GM21737 (cell line): ENCODE measurements around the gene CRYGN.

Experiments used
- ATAC-seq: cut with Tn5 transposase; IDR thresholded peaks from one replicate; pipeline ENCODE4 v1.9.1; 2021; ENCODE audit warnings: mild to moderate bottlenecking, moderate library complexity; ENCODE audit not compliant: unreplicated experiment

The CRYGN gene

GRCh38 chr7:151381348-151382078 is 58.4 kb downstream of the CRYGN start:
- ATAC-seq = no peak

DNA sequence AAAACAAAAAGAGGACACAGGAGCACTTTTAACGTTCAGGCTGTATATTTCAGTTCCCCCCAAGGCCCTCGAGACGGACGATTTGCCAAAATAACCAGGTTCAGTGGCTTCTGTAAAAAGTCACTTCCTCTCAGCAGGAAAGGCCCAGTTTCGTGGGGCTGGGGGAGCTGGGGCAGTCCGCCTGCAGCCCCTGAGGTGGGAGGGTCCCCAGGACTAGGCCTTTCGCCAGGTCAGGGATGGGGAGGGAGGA is 58.9 kb downstream of the CRYGN start:
- no peak for ATAC-seq

DNA sequence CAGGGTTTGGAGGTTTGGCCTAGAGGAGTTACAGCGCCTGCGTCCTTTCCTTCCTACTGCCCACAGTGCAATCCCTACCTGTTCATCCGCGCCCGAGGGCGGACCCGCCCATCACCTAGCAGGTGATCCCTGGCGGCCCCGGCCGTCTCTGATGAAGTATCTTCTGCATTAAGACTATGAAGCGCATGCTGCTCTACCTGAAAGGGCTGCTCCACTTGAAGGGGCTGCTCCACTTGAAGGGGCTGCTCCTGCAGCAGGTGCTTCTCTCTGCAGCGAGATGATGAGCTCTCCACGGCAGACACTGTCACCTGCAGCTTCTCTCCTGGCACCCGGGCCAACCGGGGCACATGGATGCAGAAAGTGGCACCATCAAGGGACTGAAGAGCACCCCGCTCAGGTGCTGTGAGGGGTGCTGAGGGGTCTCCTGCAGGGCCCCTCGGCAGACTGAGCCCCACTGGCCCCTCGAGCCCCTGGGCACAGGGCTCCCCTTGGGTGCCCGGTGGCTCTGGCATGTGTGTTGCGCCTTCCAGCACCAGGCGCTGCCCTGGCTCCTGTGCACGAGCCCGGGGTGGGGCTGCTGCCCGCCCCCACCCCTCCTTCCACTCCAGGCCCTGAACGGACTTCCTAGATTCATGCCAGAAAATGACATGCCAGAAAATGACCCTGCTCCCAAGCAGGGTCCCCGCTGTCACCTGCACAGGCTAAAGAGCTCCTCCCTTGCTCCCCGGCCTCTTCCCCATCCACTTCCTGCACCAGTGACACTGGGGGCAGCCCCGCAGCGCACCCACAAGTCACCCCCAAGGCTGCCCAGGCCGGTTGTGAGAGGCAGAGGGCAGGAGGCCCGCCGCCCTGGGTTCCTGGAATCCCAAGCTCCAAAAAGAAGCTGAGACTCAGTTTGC is 59.5 kb downstream of the CRYGN start:
- no peak for ATAC-seq

DNA sequence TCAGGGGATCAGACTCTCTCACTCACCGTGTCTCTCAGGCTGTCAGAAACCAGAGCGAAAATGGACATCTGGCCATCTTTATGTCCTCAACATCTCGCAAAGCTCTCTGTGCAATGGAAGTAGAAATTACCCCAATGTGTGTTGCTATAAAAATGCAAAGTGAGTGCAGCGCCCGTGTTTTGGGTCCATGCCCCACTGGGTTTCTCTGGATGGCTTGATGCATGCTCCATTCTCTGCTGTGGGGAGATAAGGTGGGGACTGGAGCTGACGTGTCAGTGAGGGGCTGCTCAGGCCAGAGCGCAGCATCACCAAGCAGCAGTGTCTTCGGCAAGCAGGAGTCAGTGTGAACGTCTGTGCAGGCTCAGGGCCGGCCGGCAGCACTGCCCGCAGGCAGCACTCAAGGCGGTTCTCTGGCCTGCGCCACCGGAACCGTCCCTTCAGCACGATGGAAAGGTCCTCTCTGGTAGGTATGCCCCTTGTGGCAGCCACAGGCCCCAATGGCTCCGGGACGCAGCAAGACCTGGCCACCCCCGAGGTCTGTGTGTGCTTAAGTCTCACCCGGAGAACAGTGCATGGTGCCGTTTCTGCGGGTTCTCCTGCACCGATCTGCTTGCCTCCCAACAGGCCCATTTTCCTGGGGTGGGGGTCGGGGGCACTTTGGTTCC is 60.3 kb downstream of the CRYGN start:
- ATAC-seq = no peak

GRCh38 chr7:151379193-151379520 is 60.8 kb downstream of the CRYGN start:
- ATAC-seq = no peak
